NCI-H446 (cell line): ENCODE measurements around the gene GALNT2.

Experiments
- DNase-seq, 2 experiments: peaks; one replicate each; lab custom pipeline; 2025; lab: John Stamatoyannopoulos, UW

Gene GALNT2

GRCh38 chr1:230236301-230237008 is 169.4 kb downstream of the GALNT2 start:
- DNase-seq = no peak

DNA sequence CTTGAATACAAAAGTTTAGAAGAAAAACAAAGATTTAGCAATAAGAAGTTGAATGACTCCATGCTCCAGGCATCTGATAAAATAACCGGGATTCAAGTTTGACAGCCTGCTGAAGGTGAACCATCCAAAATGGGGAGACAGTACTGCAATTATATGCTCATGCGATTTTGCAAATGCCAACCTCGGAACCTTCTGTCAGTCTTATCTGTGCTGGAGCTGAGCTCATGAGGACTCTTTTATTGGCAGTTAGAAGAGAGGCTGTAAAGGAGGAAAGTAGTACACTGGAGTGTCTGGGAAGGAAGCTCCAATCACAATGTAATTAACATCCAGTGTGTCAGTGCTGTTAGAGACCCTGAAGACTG is 170.0 kb downstream of the GALNT2 start:
- no peak for DNase-seq

DNA sequence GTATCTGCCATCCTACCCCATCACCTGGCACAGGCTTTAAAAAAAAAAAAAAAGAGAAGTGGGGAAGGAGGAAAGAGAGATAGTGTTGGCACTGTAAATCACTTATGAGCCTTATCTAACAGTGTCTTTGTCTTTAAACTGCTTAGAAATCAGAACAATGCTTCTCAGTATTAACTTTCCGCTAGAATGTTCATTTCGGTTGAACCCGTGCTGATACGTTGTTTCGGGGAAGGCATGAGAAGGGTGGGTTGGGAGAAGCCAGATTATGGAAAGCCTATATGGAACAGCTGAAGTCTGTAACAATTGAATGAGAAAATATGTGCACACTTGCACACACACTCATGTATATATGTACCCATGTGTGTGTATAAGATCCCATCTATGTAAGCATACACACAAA is 170.8 kb downstream of the GALNT2 start:
- DNase-seq = no peak

GRCh38 chr1:230240446-230241086 is 173.5 kb downstream of the GALNT2 start:
- DNase-seq = no peak

GRCh38 chr1:230242326-230242725 is 175.3 kb downstream of the GALNT2 start:
- no peak for DNase-seq

GRCh38 chr1:230243146-230243545 is 176.1 kb downstream of the GALNT2 start:
- DNase-seq = no peak

DNA sequence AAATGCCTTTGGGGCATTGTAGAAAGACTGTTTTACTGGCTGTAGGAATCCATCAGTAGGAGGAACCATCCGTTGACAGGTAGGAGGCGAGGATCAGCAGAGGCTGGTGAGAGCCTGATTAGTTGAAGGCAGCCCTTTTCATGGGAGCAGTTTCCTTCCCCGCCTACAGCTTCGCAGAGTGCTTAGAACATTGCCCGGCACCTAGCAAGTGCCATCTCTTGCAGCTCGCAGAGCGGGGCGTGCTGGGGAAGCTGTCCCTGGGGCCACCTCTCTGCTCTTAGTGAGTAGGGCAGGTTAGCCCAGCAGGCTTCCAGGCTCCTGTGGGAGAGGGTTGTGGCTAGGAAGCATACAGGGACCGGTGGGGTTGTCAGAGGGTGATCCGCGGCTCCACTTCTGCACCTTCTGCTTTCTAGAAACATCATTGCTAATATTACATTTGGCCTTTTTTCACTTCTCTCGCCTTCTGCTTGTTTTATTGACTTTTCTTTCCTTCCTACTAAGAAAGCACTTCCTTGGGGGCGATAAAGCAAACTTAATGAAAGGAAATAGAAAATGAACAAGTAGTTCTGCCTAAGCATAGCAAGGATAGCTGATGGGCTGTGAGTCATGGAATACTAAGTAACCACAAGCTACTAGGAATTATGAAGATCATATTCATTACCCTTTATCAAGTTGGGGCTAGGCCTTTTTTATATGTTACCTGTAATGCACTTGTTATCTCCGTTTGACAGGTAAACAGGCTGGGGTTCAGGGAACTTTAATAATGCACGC is 176.7 kb downstream of the GALNT2 start:
- DNase-seq = no peak

DNA sequence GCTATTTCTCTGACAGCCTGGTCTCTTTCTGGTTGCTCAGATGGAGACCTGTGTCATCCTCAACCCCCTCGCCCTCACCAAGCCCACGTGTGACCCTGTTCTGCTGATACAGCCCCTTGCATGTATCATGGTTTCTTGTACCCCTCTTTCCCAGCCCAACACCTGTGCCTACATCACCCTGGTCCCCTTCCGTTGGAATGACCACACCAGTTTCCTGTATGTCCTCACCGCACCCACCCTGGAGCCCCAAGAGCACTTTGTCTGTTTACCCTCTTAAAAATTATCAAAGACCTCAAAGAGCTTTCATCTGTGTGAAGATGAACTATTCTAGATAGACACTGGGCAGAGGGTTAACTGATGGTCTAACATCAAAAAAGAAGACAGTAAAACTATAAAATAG is 179.5 kb downstream of the GALNT2 start:
- DNase-seq = no peak

- DNase-seq = no peak
Observed at GRCh38 chr1:230248016-230248888, 181.2 kb downstream of the GALNT2 start.

DNA sequence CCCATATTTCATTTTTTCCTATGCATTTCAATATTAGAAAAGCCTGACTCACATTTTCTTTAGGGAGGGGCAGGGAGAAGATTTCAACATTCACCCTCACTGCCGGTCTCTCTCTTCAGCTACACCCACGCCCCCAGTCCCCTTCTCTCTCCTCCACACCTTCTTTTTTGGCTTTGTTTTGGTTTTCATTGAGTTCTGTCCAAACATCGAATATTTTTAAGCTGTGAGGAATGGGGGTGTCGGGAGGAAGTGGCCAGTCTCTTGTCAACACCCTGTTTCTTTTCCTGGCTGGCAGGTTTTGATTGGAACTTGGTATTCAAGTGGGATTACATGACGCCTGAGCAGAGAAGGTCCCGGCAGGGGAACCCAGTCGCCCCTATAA is 181.8 kb downstream of the GALNT2 start:
- DNase-seq = no peak

GRCh38 chr1:230249695-230250480 is 182.8 kb downstream of the GALNT2 start:
- DNase-seq = no peak

DNA sequence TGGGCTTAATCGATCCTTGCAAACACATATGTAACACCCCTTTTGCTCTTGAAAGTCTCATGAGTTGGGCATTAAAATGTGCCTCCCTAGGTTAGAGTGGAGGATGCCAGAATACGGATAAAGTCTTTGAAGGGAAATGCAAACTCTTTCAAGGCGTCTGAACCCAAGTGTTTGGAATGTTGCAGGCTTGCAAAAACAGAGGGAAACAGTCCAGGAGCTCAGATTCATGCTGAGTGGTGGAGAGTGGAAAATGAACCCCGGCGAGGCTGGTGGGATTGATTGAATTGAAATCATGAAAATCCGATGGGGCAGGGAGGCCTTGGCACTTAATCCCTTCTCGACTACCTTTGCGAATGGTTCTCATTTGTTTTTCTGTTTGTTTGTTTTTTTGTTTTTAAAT is 183.6 kb downstream of the GALNT2 start:
- no peak for DNase-seq

DNA sequence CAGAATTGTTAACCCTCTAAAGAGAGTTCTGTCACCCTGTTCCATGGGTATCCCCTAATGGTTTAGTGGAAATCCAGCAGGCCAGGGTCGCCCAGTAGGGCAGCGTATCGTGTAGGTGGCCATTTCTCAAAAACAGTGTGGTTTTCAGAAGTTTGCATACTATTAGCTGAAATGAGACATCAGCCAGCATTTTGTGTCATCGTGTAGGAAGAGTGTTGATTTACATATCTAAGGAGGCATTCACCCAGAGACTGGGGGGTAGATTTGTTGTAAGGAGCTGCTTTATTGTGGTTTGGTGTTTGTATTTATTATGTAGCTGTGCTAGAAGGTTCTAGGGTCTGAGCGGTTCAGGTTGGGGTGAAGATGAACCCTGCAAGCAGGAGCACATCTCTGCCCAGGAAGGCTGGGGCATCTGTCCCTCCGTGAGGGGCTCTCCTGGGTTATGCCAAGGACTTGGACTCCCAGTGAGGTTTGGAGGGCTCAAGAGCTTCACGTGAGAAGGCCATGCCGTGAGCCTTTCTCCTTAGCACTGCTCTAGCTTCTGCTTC is 184.7 kb downstream of the GALNT2 start:
- DNase-seq = no peak

DNA sequence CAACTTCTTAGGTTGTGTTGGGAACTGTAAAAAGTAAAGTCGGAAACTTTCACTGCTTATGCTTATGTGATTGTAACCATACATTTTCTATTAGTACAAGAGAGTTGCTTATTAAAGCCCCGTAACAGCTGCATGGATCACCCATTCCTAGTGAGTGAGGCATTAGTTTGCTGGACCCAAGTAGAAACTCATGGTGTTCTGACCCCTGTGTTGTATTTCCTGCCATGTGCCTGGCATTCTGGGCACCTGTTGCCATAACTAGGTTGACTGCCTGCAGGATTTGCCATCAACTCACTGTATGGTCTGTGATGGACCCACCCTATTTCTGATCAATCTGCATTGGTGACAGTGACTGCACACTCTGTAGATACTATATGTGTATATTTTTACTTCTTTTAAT is 186.1 kb downstream of the GALNT2 start:
- DNase-seq = no peak

- no peak for DNase-seq
Observed at GRCh38 chr1:230254265-230254664, 187.2 kb downstream of the GALNT2 start.

DNA sequence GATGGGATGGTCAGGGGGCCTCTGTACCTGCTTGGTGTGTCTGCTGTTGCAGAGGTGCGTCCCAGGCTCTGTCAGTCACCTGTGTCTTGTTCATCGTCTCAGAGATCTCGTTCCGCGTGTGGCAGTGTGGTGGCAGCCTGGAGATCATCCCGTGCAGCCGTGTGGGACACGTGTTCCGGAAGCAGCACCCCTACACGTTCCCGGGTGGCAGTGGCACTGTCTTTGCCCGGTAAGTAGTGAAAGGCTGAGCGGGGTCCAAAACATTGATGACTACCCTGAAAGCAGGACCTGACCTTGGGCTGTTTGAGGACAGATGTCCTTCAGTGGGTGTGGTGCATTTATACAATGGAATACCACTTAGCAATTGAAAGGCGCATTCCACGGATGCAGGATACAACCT is 188.1 kb downstream of the GALNT2 start:
- DNase-seq = no peak

DNA sequence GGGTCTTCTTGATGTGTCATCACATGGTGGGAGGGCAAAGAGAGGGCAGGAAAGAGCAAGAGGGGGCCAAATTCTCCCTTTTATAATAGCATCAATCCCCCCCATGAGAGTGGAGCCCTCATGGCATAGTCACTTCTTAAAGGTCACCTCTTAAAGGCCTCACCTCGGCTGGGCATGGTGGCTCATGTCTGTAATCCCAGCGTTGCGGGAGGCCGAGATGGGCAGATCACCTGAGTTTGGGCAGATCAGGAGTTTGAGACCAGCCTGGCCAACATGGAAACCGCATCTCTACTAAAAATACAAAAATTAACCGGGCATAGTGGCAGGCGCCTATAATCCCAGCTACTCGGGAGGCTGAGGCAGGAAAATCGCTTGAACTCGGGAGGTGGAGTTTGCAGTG is 189.0 kb downstream of the GALNT2 start:
- no peak for DNase-seq

DNA sequence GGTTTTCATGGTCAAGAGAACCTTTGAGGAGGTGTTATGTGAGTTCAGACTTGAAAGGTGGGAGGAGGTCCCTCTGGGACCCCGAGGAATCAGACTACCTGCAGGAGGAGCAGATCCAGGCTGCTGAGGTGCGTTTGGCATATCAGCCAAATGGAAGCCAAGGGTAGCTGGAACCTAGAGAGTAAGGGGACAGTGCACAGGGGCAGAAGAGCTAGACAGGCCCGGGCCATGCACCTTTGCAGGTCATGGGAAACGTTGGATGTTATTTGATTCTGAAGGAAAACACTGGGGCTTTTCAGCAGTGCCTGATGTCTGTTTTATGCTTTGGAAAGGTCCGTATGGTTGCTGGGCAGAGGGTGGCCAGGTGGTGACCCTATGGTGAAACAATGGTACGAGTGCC is 189.9 kb downstream of the GALNT2 start:
- DNase-seq = no peak

DNA sequence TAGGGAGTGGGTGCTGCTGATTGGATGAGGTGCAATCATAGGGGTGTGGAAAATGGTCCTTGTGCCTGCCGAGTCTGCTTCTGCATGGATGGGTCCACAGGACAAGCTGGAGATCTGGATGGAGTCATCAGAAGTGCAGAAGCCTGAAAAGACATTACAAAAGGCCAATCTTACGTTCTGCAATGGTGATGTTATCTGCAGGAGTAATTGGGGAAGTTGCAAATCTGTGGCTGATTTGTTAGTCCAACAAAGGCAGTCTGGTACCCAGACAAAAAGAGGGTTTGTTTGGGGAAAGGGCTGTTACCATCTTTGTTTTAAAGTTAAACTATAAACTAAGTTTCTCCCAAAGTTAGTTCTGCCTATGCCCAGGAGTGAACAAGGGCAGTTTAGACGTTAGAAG is 192.6 kb downstream of the GALNT2 start:
- DNase-seq = no peak

DNA sequence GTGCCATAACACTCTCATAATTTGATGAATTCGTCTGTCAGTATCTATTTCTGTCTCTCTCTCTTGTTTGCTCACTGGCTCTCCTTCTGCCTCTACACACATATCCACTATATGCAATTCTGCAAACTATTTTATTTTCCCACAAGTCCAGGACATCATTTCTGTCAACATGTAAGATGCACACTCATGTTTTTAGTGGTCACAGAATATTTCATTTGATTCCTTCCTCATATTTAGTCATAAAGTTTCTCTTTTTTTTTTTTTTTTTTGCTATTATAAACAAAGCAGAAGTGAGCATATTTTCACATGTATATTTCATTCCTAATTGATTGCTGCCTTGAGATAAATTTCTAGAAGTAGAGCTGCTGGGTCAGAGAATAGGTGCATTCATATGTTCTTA is 193.8 kb downstream of the GALNT2 start:
- no peak for DNase-seq

DNA sequence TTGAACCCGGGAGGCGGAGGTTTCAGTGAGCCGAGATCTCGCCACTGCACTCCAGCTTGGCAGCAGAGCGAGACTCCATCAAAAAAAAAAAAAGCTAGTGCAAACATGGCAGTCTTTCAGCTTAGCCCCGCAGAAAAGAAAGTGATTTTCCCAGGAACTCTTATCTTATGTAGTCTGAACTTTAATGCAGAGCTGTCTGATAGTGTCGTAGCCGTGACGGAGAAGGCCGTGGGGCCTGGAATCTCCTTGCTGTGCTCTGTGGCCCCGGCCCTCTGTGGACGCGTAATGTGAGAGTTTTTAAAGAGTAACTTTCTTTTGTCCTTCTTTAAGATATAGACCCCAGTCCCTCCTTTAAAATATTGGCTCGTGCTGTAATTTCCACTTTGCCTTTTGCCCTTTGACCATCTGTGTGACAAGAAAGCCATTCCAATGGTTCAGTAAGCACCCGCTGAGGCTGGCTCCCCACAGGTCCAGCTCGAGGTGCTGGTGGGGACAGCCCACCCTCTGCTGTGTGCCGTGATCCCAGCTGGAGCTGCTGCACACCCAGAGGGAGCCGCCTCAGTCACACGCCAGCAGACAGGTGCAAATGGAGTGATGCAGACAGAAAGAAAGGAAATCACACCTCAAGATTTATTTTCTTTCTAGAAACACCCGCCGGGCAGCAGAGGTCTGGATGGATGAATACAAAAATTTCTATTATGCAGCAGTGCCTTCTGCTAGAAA is 195.1 kb downstream of the GALNT2 start:
- DNase-seq = no peak
